Body of pancreas (tissue), 4 donors: Measurements from ENCODE around the gene TMEM250.

Source experiments
- CTCF ChIP-seq, 7 experiments: fragments of 450-650 bp in 4 of 7; fragments of 200-600 bp in 3 of 7; sonication (generic) in 3 of 7; IDR thresholded peaks; one replicate each; pipeline ENCODE4 v1.5.1; 2016 to 2019; ENCODE audit warnings: antibody characterized with exemption in 7 of 7
- POLR2A ChIP-seq, 3 donors: fragments of 450-650 bp; IDR thresholded peaks; one replicate each; pipeline ENCODE4 v1.6.1; 2016; ENCODE audit warnings: antibody characterized with exemption in 3 of 3, mild to moderate bottlenecking in 2 of 3

GRCh38 chr9:136133959-136134484, 15.3 kb upstream of the TMEM250 start:
- TF ChIP-seq CTCF (IDR thresholded peaks at IDR 0.05) (no peak), POLR2A (IDR thresholded peaks at IDR 0.05) (no peak)
